GM23248 (cell line): ENCODE measurements around the gene UQCRQ.

Experiments used
- EZH2 ChIP-seq: fragments of 200-600 bp; sonication (generic); IDR thresholded peaks from 2 replicates; pipeline ENCODE4 v1.6.1; 2018; ENCODE audit warnings: antibody characterized with exemption, mild to moderate bottlenecking; ENCODE audit not compliant: insufficient read depth, poor library complexity, severe bottlenecking
- EZH2phosphoT487 ChIP-seq: fragments of 200-600 bp; sonication (generic); IDR thresholded peaks from 2 replicates; pipeline ENCODE4 v1.6.1; 2018; ENCODE audit warnings: antibody characterized with exemption, moderate library complexity, mild to moderate bottlenecking, low read depth; ENCODE audit not compliant: insufficient read depth

- TF ChIP-seq EZH2phosphoT487 (no peak), EZH2 (no peak)
Observed at GRCh38 chr5:132905938-132906337, 39.5 kb downstream of the UQCRQ start.
